Body of pancreas (tissue), 4 donors: ENCODE data around the gene LAIR1. TPM values are rescaled to one million over a fixed set of nuclear protein-coding genes. Genes with fewer than 3 reads are reported as not detected.
A peak's percentile ranks its signal among the peaks of the same experiment; 100 is the strongest.

Source experiments
- ATAC-seq: fragments of 150-250 bp; one replicate; pipeline ENCODE4 v1.9.1; 2016
- DNase-seq, 4 donors: peaks; one replicate each; pipeline ENCODE4 v3.0.0-alpha.2; 2019
- H3K27ac ChIP-seq, 4 donors: fragments of 200-600 bp; sonication (generic); 1 replicate in 3 of 4; 2 replicates in 1 of 4; pipeline versions ENCODE4 v1.5.1 to v1.6.1; 2016 to 2019; ENCODE audit warnings: mild to moderate bottlenecking in 1 of 4, mixed read lengths in 1 of 4, moderate library complexity in 1 of 4
- H3K27me3 ChIP-seq, 2 donors: fragments of 200-600 bp; sonication (generic); one replicate each; pipeline ENCODE4 v1.6.0; 2016; ENCODE audit warnings: mild to moderate bottlenecking in 1 of 2
- H3K36me3 ChIP-seq, 2 donors: fragments of 200-600 bp; sonication (generic); replicated peaks in 1 of 2; 2 replicates each; pipeline ENCODE4 v1.5.1; 2016; ENCODE audit warnings: low read depth in 2 of 2; ENCODE audit not compliant: insufficient read depth in 1 of 2
- H3K4me1 ChIP-seq: fragments of 200-600 bp; sonication (generic); one replicate; pipeline ENCODE4 v1.6.0; 2016
- H3K4me3 ChIP-seq, 2 donors: fragments of 200-600 bp; sonication (generic); 1 replicate in 1 of 2; 2 replicates in 1 of 2; pipeline ENCODE4 v1.5.1; 2016 to 2019
- H3K9me3 ChIP-seq, 3 donors: fragments of 200-600 bp; sonication (generic); 1 replicate in 2 of 3; 2 replicates in 1 of 3; pipeline ENCODE4 v1.5.1; 2016
- POLR2A ChIP-seq, 3 donors: fragments of 450-650 bp; IDR thresholded peaks; one replicate each; pipeline ENCODE4 v1.6.1; 2016; ENCODE audit warnings: antibody characterized with exemption in 3 of 3, mild to moderate bottlenecking in 2 of 3
- WGBS, 2 donors: methylation state at CpG; one replicate each; pipeline ENCODE4 v1.1.5; 2017; 5-methylcytosine and 5-hydroxymethylcytosine counted together
- intact Hi-C: fragments of 100-400 bp; cut with DNase I; formaldehyde crosslinking; loops from one replicate; pipeline ENCODE4 v1.15.1; 2023
- total RNA-seq, 2 donors: library from RNA; depleted of rRNA; stranded (reverse); fragments of >200 nt; gene quantifications; one replicate each; pipeline ENCODE4 v1.1.0, GENCODE V29; 2016
- TF ChIP-seq, protein P1 (sequence below), 7 experiments: fragments of 450-650 bp in 4 of 7; fragments of 200-600 bp in 3 of 7; sonication (generic) in 3 of 7; IDR thresholded peaks; one replicate each; pipeline ENCODE4 v1.5.1; 2016 to 2019; ENCODE audit warnings: antibody characterized with exemption in 7 of 7

Gene LAIR1
- total RNA-seq, 2 donors from 2014 or later = 2.9 to 35.6 TPM

- Histone ChIP-seq H3K27ac (no peak overlapping the region), H3K36me3 (no peaks in the 10 kb centered on the region), H3K27me3 (peaks cover 0 to 8% of the 10 kb centered on the region in 2 donors), H3K4me1 (no peaks in the 10 kb centered on the region), H3K4me3 (no peak overlapping the region), H3K9me3 (no peaks in the 10 kb centered on the region)
- WGBS, 2 donors = 52 to 67% methylated on average over 8 to 11 of the region's 12 CpGs
- DNase-seq (no peak), ATAC-seq (no peak)
- TF ChIP-seq, protein P1, sequence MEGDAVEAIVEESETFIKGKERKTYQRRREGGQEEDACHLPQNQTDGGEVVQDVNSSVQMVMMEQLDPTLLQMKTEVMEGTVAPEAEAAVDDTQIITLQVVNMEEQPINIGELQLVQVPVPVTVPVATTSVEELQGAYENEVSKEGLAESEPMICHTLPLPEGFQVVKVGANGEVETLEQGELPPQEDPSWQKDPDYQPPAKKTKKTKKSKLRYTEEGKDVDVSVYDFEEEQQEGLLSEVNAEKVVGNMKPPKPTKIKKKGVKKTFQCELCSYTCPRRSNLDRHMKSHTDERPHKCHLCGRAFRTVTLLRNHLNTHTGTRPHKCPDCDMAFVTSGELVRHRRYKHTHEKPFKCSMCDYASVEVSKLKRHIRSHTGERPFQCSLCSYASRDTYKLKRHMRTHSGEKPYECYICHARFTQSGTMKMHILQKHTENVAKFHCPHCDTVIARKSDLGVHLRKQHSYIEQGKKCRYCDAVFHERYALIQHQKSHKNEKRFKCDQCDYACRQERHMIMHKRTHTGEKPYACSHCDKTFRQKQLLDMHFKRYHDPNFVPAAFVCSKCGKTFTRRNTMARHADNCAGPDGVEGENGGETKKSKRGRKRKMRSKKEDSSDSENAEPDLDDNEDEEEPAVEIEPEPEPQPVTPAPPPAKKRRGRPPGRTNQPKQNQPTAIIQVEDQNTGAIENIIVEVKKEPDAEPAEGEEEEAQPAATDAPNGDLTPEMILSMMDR (IDR thresholded peaks at IDR 0.05) = no peak
- intact Hi-C loops = no loop called here
These were observed 54.9 kb downstream of the LAIR1 start for GRCh38 chr19:54309811-54310210.

GRCh38 chr19:54307389-54308020 lies 57.2 kb downstream of the LAIR1 start:
- Histone ChIP-seq H3K27me3 (peaks cover 0 to 8% of the 10 kb centered on the region in 2 donors), H3K4me3 (no peak overlapping the region), H3K9me3 (no peaks in the 10 kb centered on the region), H3K36me3 (no peaks in the 10 kb centered on the region), H3K4me1 (no peaks in the 10 kb centered on the region), H3K27ac (no peak overlapping the region)
- no peak for TF ChIP-seq POLR2A (IDR thresholded peaks at IDR 0.05)
- TF ChIP-seq, protein P1 (IDR thresholded peaks at IDR 0.05) = no peak
- DNase-seq (no peak), ATAC-seq (no peak)
- WGBS, 2 donors = 73 to 80% methylated on average over 5 of the region's 5 CpGs
- intact Hi-C loops = no loop called here

GRCh38 chr19:54305141-54305540 lies 59.6 kb downstream of the LAIR1 start:
- Histone ChIP-seq H3K27me3 (peaks cover 0 to 8% of the 10 kb centered on the region in 2 donors), H3K9me3 (no peaks in the 10 kb centered on the region), H3K4me1 (no peaks in the 10 kb centered on the region), H3K4me3 (no peak overlapping the region), H3K27ac (no peak overlapping the region), H3K36me3 (no peaks in the 10 kb centered on the region)
- DNase-seq (no peak), ATAC-seq (no peak)
- 42 to 90% methylated on average over 1 of the region's 1 CpG for WGBS, 2 donors
- TF ChIP-seq, protein P1 (IDR thresholded peaks at IDR 0.05) = no peak
- TF ChIP-seq POLR2A (IDR thresholded peaks at IDR 0.05) = no peak
- intact Hi-C loops = no loop called here

- Histone ChIP-seq H3K4me1 (no peaks in the 10 kb centered on the region), H3K9me3 (no peaks in the 10 kb centered on the region), H3K27ac (no peak overlapping the region), H3K4me3 (no peak overlapping the region), H3K36me3 (no peaks in the 10 kb centered on the region), H3K27me3 (peaks cover 0 to 8% of the 10 kb centered on the region in 2 donors)
- peak in 1 of 4 donors; percentile 35 for DNase-seq
- no peak for ATAC-seq
- intact Hi-C loops = no loop called here
- TF ChIP-seq, protein P1 (IDR thresholded peaks at IDR 0.05) = no peak
- no peak for TF ChIP-seq POLR2A (IDR thresholded peaks at IDR 0.05)
- WGBS, 2 donors = 44 to 54% methylated on average over 4 of the region's 4 CpGs
These were observed 62.5 kb downstream of the LAIR1 start for GRCh38 chr19:54302257-54302656.

Other genes starting within 250 kb of the LAIR1 start
- 10 to 100 TPM in 1 of 2 donors, 1 to 10 TPM in 1; 6.5 to 11.9 TPM for gene TFPT, start 249.3 kb downstream of the LAIR1 start, total RNA-seq
- gene PRPF31, start 249.2 kb downstream of the LAIR1 start, total RNA-seq = 10 to 100 TPM; 17.8 to 24.1 TPM
- 10 to 100 TPM; 22.4 to 51.4 TPM for gene CNOT3, start 227.2 kb downstream of the LAIR1 start, total RNA-seq
- 1 to 10 TPM; 4.0 to 9.6 TPM for gene LENG1, start 205.2 kb downstream of the LAIR1 start, total RNA-seq
- gene TMC4, start 191.8 kb downstream of the LAIR1 start, total RNA-seq = 100 to 1,000 TPM in 1 of 2 donors, 10 to 100 TPM in 1; 57.3 to 126 TPM
- gene MBOAT7, start 175.4 kb downstream of the LAIR1 start, total RNA-seq = 10 to 100 TPM; 40.5 to 98.9 TPM
- 10 to 100 TPM; 33.9 to 56.6 TPM for gene TSEN34, start 173.6 kb downstream of the LAIR1 start, total RNA-seq
- 1,000 to 10,000 TPM; 1,319 to 1,729 TPM for gene RPS9, start 164.1 kb downstream of the LAIR1 start, total RNA-seq
- gene LILRB3, start 141.9 kb downstream of the LAIR1 start, total RNA-seq = 1 to 10 TPM in 1 of 2 donors, under 1 TPM in 1; 0.33 to 2.1 TPM
- not detected for gene LILRA6, start 122.1 kb downstream of the LAIR1 start, total RNA-seq
- 1 to 10 TPM; 3.1 to 6.6 TPM for gene LILRB5, start 107.7 kb downstream of the LAIR1 start, total RNA-seq
- 1 to 10 TPM in 1 of 2 donors, under 1 TPM in 1; 0.78 to 1.3 TPM for gene LILRB2, start 83.8 kb downstream of the LAIR1 start, total RNA-seq
- under 1 TPM in 1 of 2 donors, not detected in 1; 0.78 TPM for gene LILRA5, start 51.8 kb downstream of the LAIR1 start, total RNA-seq
- not detected for gene LILRA4, start 25.8 kb downstream of the LAIR1 start, total RNA-seq
- gene TTYH1, start 50.5 kb upstream of the LAIR1 start, total RNA-seq = 10 to 100 TPM; 20.5 to 88.7 TPM
- 100 to 1,000 TPM; 182 to 290 TPM for gene LENG8, start 84.3 kb upstream of the LAIR1 start, total RNA-seq
- 10 to 100 TPM; 21.8 to 25.7 TPM for gene LENG9, start 98.8 kb upstream of the LAIR1 start, total RNA-seq
- 10 to 100 TPM; 18.2 to 92.9 TPM for gene CDC42EP5, start 108.4 kb upstream of the LAIR1 start, total RNA-seq
- gene LAIR2, start 137.9 kb upstream of the LAIR1 start, total RNA-seq = not detected
- gene LILRA2, start 208.9 kb upstream of the LAIR1 start, total RNA-seq = 1 to 10 TPM in 1 of 2 donors, not detected in 1; 1.6 TPM
- under 1 TPM in 1 of 2 donors, not detected in 1; 0.26 TPM for gene LILRA1, start 228.7 kb upstream of the LAIR1 start, total RNA-seq